Ascending aorta (tissue), 2 donors: ENCODE measurements around the gene PREB. TPM values are rescaled to one million over a fixed set of nuclear protein-coding genes. Genes with fewer than 3 reads are reported as not detected.

Experiments
- DNase-seq, 2 donors: peaks; one replicate each; pipeline ENCODE4 v3.0.0-alpha.2; 2019; ENCODE audit warnings: low spot score in 2 of 2
- H3K27ac ChIP-seq, 2 donors: fragments of 200-600 bp; sonication (generic); one replicate each; pipeline ENCODE4 v1.5.1; 2016 to 2017; ENCODE audit warnings: mild to moderate bottlenecking in 1 of 2
- H3K27me3 ChIP-seq: fragments of 200-600 bp; sonication (generic); one replicate; pipeline ENCODE4 v1.5.1; 2017
- H3K36me3 ChIP-seq, 2 donors: fragments of 200-600 bp; sonication (generic); one replicate each; pipeline ENCODE4 v1.5.1; 2016
- H3K4me1 ChIP-seq, 2 donors: fragments of 200-600 bp; sonication (generic); one replicate each; pipeline ENCODE4 v1.5.1; 2016 to 2017; ENCODE audit warnings: mild to moderate bottlenecking in 1 of 2
- H3K4me3 ChIP-seq, 2 donors: fragments of 200-600 bp; sonication (generic); one replicate each; pipeline ENCODE4 v1.5.1; 2016 to 2017; ENCODE audit warnings: mild to moderate bottlenecking in 1 of 2
- H3K9me3 ChIP-seq, 2 donors: fragments of 200-600 bp; sonication (generic); one replicate each; pipeline ENCODE4 v1.5.1; 2016
- intact Hi-C: fragments of 100-400 bp; cut with DNase I; formaldehyde crosslinking; loops from one replicate; pipeline ENCODE4 v1.15.1; 2023
- total RNA-seq: library from RNA; depleted of rRNA; stranded (reverse); fragments of >200 nt; gene quantifications from one replicate; pipeline ENCODE4 v1.1.0, GENCODE V29; 2016
- TF ChIP-seq, protein P1 (sequence below), 3 experiments: fragments of 200-600 bp in 2 of 3; fragments of 450-650 bp in 1 of 3; sonication (generic) in 2 of 3; IDR thresholded peaks; one replicate each; pipeline ENCODE4 v1.5.1; 2016 to 2019; ENCODE audit warnings: antibody characterized with exemption in 3 of 3, mild to moderate bottlenecking in 1 of 3, moderate library complexity in 1 of 3

PREB gene
- total RNA-seq, 1 donor from 2014 or later = 116 TPM

DNA sequence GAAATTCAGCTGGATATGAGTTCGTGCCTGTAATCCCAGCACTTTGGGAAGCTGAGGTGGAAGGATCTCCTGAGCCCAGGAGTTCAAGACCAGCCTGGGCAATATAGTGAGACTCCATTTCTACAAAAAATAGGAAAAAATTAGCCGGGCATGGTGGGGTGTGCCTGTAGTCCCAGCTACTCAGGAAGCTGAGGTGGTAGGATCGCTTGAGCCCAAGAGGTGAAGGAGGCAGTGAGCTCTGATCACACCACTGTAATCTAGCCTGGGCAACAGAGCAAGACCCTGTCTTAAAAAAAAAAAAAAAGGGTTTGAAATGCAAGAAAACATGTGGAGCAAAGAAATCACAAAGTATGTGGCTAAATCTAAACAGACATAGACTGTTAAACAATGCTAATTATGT lies 25.4 kb downstream of the PREB start:
- H3K36me3 ChIP-seq = no peaks in the 10 kb centered on the region
- no peak for DNase-seq
- H3K4me1 ChIP-seq = no peaks in the 10 kb centered on the region
- no peak overlapping the region for H3K27ac ChIP-seq
- H3K4me3 ChIP-seq = no peak overlapping the region
- H3K27me3 ChIP-seq = no peaks in the 10 kb centered on the region
- H3K9me3 ChIP-seq = no peaks in the 10 kb centered on the region
- intact Hi-C loops = no loop called here
- TF ChIP-seq, protein P1, sequence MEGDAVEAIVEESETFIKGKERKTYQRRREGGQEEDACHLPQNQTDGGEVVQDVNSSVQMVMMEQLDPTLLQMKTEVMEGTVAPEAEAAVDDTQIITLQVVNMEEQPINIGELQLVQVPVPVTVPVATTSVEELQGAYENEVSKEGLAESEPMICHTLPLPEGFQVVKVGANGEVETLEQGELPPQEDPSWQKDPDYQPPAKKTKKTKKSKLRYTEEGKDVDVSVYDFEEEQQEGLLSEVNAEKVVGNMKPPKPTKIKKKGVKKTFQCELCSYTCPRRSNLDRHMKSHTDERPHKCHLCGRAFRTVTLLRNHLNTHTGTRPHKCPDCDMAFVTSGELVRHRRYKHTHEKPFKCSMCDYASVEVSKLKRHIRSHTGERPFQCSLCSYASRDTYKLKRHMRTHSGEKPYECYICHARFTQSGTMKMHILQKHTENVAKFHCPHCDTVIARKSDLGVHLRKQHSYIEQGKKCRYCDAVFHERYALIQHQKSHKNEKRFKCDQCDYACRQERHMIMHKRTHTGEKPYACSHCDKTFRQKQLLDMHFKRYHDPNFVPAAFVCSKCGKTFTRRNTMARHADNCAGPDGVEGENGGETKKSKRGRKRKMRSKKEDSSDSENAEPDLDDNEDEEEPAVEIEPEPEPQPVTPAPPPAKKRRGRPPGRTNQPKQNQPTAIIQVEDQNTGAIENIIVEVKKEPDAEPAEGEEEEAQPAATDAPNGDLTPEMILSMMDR (IDR thresholded peaks at IDR 0.05) = no peak

DNA sequence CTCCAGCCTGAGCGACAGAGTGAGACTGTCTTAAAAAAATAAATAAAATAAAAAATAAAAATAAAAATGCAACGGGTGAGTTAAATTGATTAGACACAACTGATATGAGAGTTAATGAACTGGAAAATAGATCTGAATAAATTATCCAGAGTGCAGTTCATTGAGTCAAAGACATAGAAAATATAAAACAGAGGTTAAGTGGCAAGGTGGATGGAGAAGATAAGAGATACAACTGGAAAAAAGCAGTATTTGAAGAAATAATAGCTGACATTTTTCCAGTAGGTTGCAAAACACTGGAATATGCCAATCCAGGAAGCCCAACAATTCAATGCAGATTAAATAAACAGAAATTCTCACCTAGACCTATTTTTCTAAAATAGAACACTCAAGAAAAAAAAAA lies 26.2 kb downstream of the PREB start:
- Histone ChIP-seq H3K9me3 (no peaks in the 10 kb centered on the region), H3K27me3 (no peaks in the 10 kb centered on the region), H3K27ac (no peak overlapping the region), H3K4me1 (no peaks in the 10 kb centered on the region), H3K4me3 (no peak overlapping the region), H3K36me3 (no peaks in the 10 kb centered on the region)
- TF ChIP-seq, protein P1 (IDR thresholded peaks at IDR 0.05) = no peak
- intact Hi-C loops = no loop called here
- no peak for DNase-seq

DNA sequence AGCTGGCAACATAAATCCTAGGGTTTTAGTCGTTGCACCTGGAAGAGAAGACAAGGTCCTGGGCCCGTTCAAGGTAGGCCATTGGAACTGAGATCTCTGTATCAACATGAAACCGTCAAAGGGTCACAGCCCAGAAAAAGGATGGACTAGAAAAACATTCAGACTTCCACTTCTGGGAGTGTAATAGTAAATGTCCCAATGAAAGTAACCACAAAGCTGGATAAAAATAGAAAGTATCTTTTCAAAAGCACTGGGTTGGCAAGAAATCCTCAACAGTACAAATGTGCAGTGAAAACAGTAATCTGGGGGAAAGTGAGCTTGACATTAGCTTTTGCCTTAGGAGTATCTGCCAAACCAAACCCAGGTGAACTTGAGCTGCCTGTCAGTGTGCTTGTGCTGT lies 28.5 kb downstream of the PREB start:
- Histone ChIP-seq H3K9me3 (no peaks in the 10 kb centered on the region), H3K27ac (no peak overlapping the region), H3K27me3 (no peaks in the 10 kb centered on the region), H3K4me3 (no peak overlapping the region), H3K4me1 (no peaks in the 10 kb centered on the region), H3K36me3 (no peaks in the 10 kb centered on the region)
- intact Hi-C loops = no loop called here
- TF ChIP-seq, protein P1 (IDR thresholded peaks at IDR 0.05) = no peak
- no peak for DNase-seq

DNA sequence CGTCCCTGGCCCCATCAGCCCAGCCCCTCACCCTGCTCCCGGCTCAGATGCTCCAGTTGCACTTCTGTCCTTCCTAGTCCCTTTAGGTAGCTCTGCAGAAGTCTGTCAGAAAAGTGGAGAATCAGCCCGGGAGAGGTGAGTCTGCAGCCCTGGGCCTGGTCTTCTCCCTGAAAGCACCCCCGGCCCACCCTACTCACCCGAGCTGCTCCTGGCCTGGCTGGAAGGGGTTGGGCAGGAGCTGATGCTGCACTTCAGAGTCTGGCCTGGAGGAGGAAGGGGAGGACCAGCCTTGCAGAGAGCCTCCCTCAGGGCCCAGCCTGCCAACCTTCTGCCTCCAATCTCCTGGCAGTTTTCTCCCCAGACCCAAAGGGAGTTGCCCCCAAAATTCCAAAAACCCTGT lies 32.1 kb downstream of the PREB start:
- no peaks in the 10 kb centered on the region for H3K4me1 ChIP-seq
- intact Hi-C loops = no loop called here
- H3K36me3 ChIP-seq = peaks cover 0 to 4% of the 10 kb centered on the region in 2 donors
- no peaks in the 10 kb centered on the region for H3K27me3 ChIP-seq
- no peak for DNase-seq
- no peak overlapping the region for H3K27ac ChIP-seq
- no peak overlapping the region for H3K4me3 ChIP-seq
- TF ChIP-seq, protein P1 (IDR thresholded peaks at IDR 0.05) = no peak
- H3K9me3 ChIP-seq = no peaks in the 10 kb centered on the region

DNA sequence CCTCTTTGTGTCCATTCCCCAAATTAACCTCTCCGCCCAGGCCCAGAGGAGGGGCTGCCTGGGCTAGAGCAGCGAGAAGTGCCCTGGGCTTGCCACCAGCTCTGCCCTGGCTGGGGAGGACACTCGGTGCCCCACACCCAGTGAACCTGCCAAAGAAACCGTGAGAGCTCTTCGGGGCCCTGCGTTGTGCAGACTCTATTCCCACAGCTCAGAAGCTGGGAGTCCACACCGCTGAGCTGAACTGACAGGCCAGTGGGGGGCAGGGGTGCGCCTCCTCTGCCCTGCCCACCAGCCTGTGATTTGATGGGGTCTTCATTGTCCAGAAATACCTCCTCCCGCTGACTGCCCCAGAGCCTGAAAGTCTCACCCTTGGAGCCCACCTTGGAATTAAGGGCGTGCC lies 34.4 kb downstream of the PREB start:
- Histone ChIP-seq H3K36me3 (peaks cover 0 to 4% of the 10 kb centered on the region in 2 donors), H3K27me3 (no peaks in the 10 kb centered on the region), H3K4me1 (peaks cover 4 to 10% of the 10 kb centered on the region in 2 donors), H3K9me3 (no peaks in the 10 kb centered on the region), H3K4me3 (no peak overlapping the region), H3K27ac (no peak overlapping the region)
- DNase-seq = no peak
- TF ChIP-seq, protein P1 (IDR thresholded peaks at IDR 0.05) = no peak
- intact Hi-C loops = no loop called here

DNA sequence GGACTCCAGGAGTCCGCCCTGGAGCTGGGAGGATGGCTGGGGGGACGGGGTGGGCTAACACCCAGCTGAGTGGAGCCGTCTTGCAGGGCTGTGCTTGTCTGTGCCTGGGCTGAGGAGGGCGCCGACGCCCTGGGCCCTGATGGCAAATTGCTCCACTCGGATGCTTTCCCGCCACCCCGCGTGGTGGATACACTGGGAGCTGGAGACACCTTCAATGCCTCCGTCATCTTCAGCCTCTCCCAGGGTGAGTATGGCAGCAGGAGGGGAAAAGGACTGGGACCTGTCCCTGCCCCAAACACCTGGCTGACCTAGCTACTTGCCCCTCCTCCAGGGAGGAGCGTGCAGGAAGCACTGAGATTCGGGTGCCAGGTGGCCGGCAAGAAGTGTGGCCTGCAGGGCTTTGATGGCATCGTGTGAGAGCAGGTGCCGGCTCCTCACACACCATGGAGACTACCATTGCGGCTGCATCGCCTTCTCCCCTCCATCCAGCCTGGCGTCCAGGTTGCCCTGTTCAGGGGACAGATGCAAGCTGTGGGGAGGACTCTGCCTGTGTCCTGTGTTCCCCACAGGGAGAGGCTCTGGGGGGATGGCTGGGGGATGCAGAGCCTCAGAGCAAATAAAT lies 35.0 kb downstream of the PREB start:
- H3K27me3 ChIP-seq = no peaks in the 10 kb centered on the region
- intact Hi-C loops = loop anchor here (1.0 to 2.0 kb wide), 2 partner anchors 91 to 181 kb away; no protein-coding TSS in a partner anchor

More for the DNA sequence above, 35.0 kb downstream of the PREB start:
- peaks cover 0 to 4% of the 10 kb centered on the region in 2 donors for H3K36me3 ChIP-seq
- no peak for DNase-seq
- H3K9me3 ChIP-seq = no peaks in the 10 kb centered on the region
- H3K4me1 ChIP-seq = peaks cover 4 to 10% of the 10 kb centered on the region in 2 donors
- H3K4me3 ChIP-seq = no peak overlapping the region
- H3K27ac ChIP-seq = no peak overlapping the region
- TF ChIP-seq, protein P1 (IDR thresholded peaks at IDR 0.05) = no peak
